Kidney (tissue), 14 donors: ENCODE data around the gene SCGB1D4. TPM values are rescaled to one million over a fixed set of nuclear protein-coding genes. Genes with fewer than 3 reads are reported as not detected.
"Not testable (repeated sequence)": the region's sequence is repeated elsewhere in the genome, so short reads cannot be mapped to it uniquely, and the experiment has no call there.

ENCODE experiments used
- DNase-seq, 5 donors: peaks; one replicate each; pipeline ENCODE4 v3.0.0-alpha.2; 2013 to 2020
- FAIRE-seq: peaks from 2 replicates; lab custom pipeline; 2012; peaks lifted over from hg19 to GRCh38; lab: Jason Lieb, UNC
- H3K27ac ChIP-seq, 2 donors: one replicate each; pipeline ENCODE4 v1.7.0; 2013; ENCODE audit warnings: low read depth in 2 of 2, low read length in 2 of 2, inconsistent platforms in 1 of 2
- H3K27me3 ChIP-seq: one replicate; pipeline ENCODE4 v1.7.1; 2013; ENCODE audit warnings: low read length, inconsistent platforms; ENCODE audit not compliant: control insufficient read depth, insufficient read depth
- H3K36me3 ChIP-seq, 3 donors: one replicate each; pipeline versions ENCODE4 v1.7.0 to v1.7.1; 2013; ENCODE audit warnings: low read length in 3 of 3, control low read depth in 1 of 3, inconsistent platforms in 1 of 3; ENCODE audit not compliant: insufficient read depth in 3 of 3, control insufficient read depth in 2 of 3
- H3K4me1 ChIP-seq, 3 donors: one replicate each; pipeline versions ENCODE4 v1.7.0 to v1.7.1; 2013; ENCODE audit warnings: low read length in 3 of 3, inconsistent platforms in 1 of 3, low read depth in 1 of 3; ENCODE audit not compliant: control insufficient read depth in 2 of 3, insufficient read depth in 2 of 3
- H3K4me3 ChIP-seq, 3 donors: one replicate each; pipeline versions ENCODE4 v1.7.0 to v1.8.1; 2013; ENCODE audit warnings: low read length in 3 of 3, control low read depth in 1 of 3, inconsistent platforms in 1 of 3
- H3K9ac ChIP-seq, 3 donors: one replicate each; pipeline versions ENCODE4 v1.7.0 to v1.7.1; 2013; ENCODE audit warnings: low read length in 3 of 3, control low read depth in 1 of 3, inconsistent platforms in 1 of 3
- H3K9me3 ChIP-seq, 3 donors: one replicate each; pipeline versions ENCODE4 v1.7.0 to v1.7.1; 2013; ENCODE audit warnings: low read length in 3 of 3, control low read depth in 1 of 3, inconsistent platforms in 1 of 3; ENCODE audit not compliant: control insufficient read depth in 2 of 3, insufficient read depth in 1 of 3
- CTCF ChIP-seq: IDR thresholded peaks from 3 replicates; pipeline ENCODE4 v1.5.1; 2012; ENCODE audit warnings: mild to moderate bottlenecking, moderate library complexity, borderline replicate concordance; ENCODE audit not compliant: insufficient read depth; ENCODE audit errors: extremely low read depth
- intact Hi-C: fragments of 100-400 bp; cut with DNase I; formaldehyde crosslinking; loops from one replicate; pipeline ENCODE4 v1.11.1; 2022
- polyA plus RNA-seq: library from polyadenylated mRNA; stranded (reverse); fragments of 350-450 nt; fragmentation: Illumina TruSeq; extraction: RNeasy Lipid Tissue Mini Kit (QIAGEN cat#74804); gene quantifications from one replicate; pipeline ENCODE4 v1.2.3, GENCODE V29; 2014; ENCODE audit warnings: low read depth, low replicate concordance; ENCODE audit not compliant: insufficient read depth
- total RNA-seq: library from RNA; stranded (reverse); fragmentation: NEBNext Ultra II Directional; extraction: Animal tissue kit (Norgen Biotek cat#: 25700); gene quantifications from one replicate; pipeline ENCODE4 v1.2.1, GENCODE V29; 2021
- donor health status: control.
- donor health status: control.
- donor health status: control.
- donor health status: control.
- donor health status: control.
- donor health status: DM: yes; HTN: yes; CAD: no.
- donor health status: Normal renal cell carcinoma (clear cell type).

The SCGB1D4 gene
- total and polyA plus RNA-seq, 2 donors from 2014 or later: not detected

DNA sequence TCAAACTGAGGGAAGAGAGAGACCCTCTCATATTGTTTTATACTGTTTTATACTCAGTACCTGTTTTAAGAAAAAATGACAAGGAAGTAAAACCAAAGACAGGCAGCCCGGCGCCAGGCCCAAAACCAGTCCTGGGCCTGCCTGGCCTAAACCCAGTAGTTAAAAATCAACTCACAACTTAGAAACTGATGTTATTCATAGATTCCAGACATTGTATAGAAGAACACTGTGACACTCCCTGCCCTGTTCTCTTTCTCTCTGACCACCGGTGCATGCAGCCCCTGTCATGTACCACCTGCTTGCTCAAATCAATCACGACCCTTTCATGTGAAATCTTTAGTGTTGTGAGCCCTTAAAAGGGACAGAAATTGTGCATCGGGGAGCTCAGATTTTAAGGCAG lies 26.9 kb upstream of the SCGB1D4 start:
- H3K4me3 ChIP-seq, H3K9me3 ChIP-seq, DNase-seq, H3K9ac ChIP-seq, H3K27me3 ChIP-seq, FAIRE-seq, intact Hi-C loops, H3K4me1 ChIP-seq, H3K36me3 ChIP-seq: not testable (repeated sequence)
- peak overlapping the region in 1 of 2 donors; percentile 32 for H3K27ac ChIP-seq

- no peak overlapping the region for H3K9ac ChIP-seq
- no peak overlapping the region for H3K27ac ChIP-seq
- peaks cover 0 to 3% (median 2%) of the 10 kb centered on the region in 3 donors for H3K4me1 ChIP-seq
- TF ChIP-seq CTCF: peak; percentile 28
- FAIRE-seq: no peak
- H3K4me3 ChIP-seq: no peak overlapping the region
- H3K27me3 ChIP-seq: no peaks in the 10 kb centered on the region
- peak in 4 of 5 donors; percentile 47 to 61 (median 54) for DNase-seq
- no peaks in the 10 kb centered on the region for H3K36me3 ChIP-seq
- no peaks in the 10 kb centered on the region for H3K9me3 ChIP-seq
- intact Hi-C loops: no loop called here
Observed at GRCh38 chr11:62324731-62325556, 26.1 kb upstream of the SCGB1D4 start.

GRCh38 chr11:62322524-62322923 lies 23.6 kb upstream of the SCGB1D4 start:
- Histone ChIP-seq H3K27ac (no peak overlapping the region), H3K4me1 (peaks cover 0 to 3% (median 2%) of the 10 kb centered on the region in 3 donors), H3K27me3 (no peaks in the 10 kb centered on the region), H3K9ac (no peak overlapping the region), H3K4me3 (no peak overlapping the region), H3K9me3 (no peaks in the 10 kb centered on the region), H3K36me3 (no peaks in the 10 kb centered on the region)
- intact Hi-C loops: no loop called here
- TF ChIP-seq CTCF: no peak
- FAIRE-seq (no peak), DNase-seq (no peak)

- intact Hi-C loops: no loop called here
- Histone ChIP-seq H3K27me3 (no peaks in the 10 kb centered on the region), H3K27ac (no peak overlapping the region), H3K4me3 (no peak overlapping the region), H3K9me3 (no peaks in the 10 kb centered on the region), H3K36me3 (no peaks in the 10 kb centered on the region), H3K4me1 (no peaks in the 10 kb centered on the region), H3K9ac (no peak overlapping the region)
- FAIRE-seq: no peak
- TF ChIP-seq CTCF: no peak
- no peak for DNase-seq
Observed at GRCh38 chr11:62315431-62315830, 16.6 kb upstream of the SCGB1D4 start.
